DMS79 treated with DMSO at 0.1 percent for 48 hours (cell line): ENCODE data around the gene CFAP57.

Source experiments
- DNase-seq: peaks from one replicate; lab custom pipeline; 2025; lab: John Stamatoyannopoulos, UW

Gene CFAP57

GRCh38 chr1:43299101-43299500, 127.0 kb downstream of the CFAP57 start:
- DNase-seq = no peak

GRCh38 chr1:43300378-43301094, 128.4 kb downstream of the CFAP57 start, which contains the start of gene TIE1:
TIE1 (plus strand) TSS chr1:43300982; CDS start chr1:43301072, 90 bp downstream.
- DNase-seq = no peak

- no peak for DNase-seq
These were observed 130.1 kb downstream of the CFAP57 start for GRCh38 chr1:43302201-43302600.

- DNase-seq = no peak
These were observed 130.8 kb downstream of the CFAP57 start for GRCh38 chr1:43302721-43303470.

GRCh38 chr1:43303471-43304313, 131.6 kb downstream of the CFAP57 start:
- no peak for DNase-seq
